Mammary epithelial cell (primary cell): ENCODE results near the gene HLA-DPB1.

Source experiments
- CTCF ChIP-seq, 2 donors: IDR thresholded peaks in 1 of 2; conservative IDR thresholded peaks in 1 of 2; 2 replicates each; pipeline ENCODE4 v1.5.1; 2011 to 2012; ENCODE audit warnings: inconsistent platforms in 2 of 2, low read length in 2 of 2, mild to moderate bottlenecking in 2 of 2, control low read depth in 1 of 2, low read depth in 1 of 2; ENCODE audit not compliant: insufficient read depth in 1 of 2; ENCODE audit errors: extremely low read depth in 1 of 2
- EZH2 ChIP-seq: IDR thresholded peaks from 2 replicates; pipeline ENCODE4 v1.6.1; 2012; ENCODE audit warnings: low read length, inconsistent platforms, borderline replicate concordance

- TF ChIP-seq CTCF (conservative IDR thresholded peaks at IDR 0.05 in 1 of 2, IDR thresholded peaks at IDR 0.05 in 1 of 2; ENCODE audit: extremely low read depth in 1 of 2, insufficient read depth in 1 of 2, low read depth in 1 of 2, low read length in 2 of 2) (no peak), EZH2 (no peak)
Observed at GRCh38 chr6:33065312-33065711, 10.5 kb upstream of the HLA-DPB1 start.
